HT1080 (cell line): ENCODE results near the gene ERAL1. TPM values are rescaled to one million over a fixed set of nuclear protein-coding genes. Genes with fewer than 3 reads are reported as not detected.
"Not testable (repeated sequence)": the region's sequence is repeated elsewhere in the genome, so short reads cannot be mapped to it uniquely, and the experiment has no call there.

ENCODE experiments used
- DNase-seq: peaks from one replicate; pipeline ENCODE4 v3.0.0-alpha.2; 2015; ENCODE audit warnings: low read depth
- small RNA-seq: library from RNA; depleted of rRNA; stranded (forward); fragments of <200 nt; gene quantifications from one replicate; pipeline ENCODE3, GENCODE V24; 2014
- total RNA-seq: library from RNA; depleted of rRNA; stranded (reverse); fragments of >200 nt; shearing (Covaris generic); gene quantifications from 2 replicates; pipeline ENCODE4 v1.2.3, GENCODE V29; 2014; rRNA removed

Gene ERAL1
- total RNA-seq, 1 experiment from 2014 or later: 47.1 TPM

DNA sequence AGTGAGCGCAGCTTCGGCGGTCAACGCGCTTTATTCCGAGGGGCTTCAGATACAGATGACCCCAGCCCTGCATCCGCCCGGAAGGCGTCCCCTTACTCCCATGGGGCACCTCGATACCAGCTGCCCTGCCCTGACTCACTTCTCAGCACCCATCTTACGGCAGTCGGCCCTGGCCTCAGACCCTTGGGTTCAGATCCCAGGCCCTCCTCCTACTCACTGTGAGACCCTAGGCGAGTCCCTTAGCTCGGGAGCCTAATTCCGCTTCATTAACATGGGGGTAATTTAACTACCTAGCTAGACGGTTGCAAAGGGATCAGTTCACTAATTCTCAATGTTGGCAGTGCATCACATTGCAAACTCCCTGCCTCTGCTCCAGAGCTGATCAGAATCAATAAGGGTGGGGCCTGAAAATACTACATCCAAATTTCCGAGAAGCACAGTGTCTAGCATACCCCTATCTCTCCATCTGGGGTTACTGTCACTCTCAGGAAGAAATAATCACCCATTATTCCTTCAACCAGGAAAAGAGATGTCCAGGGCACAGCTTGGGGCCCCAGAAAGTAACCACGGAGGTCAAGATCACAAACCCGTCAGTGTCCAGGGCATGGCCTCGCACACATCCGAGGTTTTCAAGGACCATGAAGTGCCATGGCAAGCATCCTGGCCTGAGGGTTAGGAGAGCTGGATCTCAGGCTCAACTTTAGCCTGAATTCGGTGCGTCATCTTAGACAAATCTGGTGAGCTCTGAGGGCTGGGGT lies 43.1 kb downstream of the ERAL1 start:
- DNase-seq: peak; percentile 18

DNA sequence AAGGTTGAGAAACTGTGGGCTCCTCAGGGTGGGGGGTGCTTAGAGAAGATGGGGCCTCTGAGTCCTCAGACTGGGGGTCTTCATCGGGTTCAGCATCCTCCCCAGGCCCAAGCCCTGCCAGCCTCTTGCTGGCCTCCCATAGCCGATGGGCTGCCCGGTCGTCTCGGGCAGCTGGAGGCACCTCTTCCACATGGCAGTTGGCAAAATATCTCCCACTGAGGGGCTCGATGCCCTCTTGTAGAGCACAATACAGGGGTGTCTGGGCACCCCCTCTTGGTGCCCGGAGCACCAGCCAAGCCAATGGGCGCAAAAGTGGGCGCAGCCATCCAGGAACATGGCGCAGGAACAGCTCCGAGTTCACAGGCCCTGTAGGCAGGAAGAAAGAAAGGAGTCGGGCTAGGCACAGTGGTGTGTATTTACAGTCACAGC lies 43.7 kb downstream of the ERAL1 start:
- no peak for DNase-seq

DNA sequence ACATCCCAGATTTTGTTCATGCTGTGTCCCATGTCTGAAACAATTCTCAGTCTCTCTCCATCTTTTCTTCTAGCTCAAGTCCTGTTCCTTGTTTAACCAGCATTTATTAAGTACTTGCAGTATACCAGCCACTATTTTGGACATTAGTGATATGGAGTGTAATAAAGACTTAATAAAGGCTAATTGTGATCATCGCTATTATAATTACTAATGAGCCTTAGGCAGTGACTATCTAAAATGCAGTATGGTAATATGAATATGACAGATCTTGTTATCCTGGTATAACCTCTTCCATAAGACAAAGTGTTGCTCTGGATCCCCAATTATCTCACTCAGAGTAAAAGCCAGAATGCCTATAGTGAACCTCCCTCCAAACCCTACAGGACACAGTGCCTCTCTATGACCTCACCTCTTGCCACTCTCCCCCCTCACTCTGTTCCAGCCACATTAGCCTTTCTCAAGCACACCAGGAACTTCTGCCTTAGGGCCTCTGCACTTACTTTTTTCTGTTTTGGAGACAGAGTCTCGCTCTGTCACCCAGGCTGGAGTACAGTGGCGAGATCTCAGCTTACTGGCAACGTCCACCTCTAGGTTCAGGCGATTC lies 44.5 kb downstream of the ERAL1 start:
- DNase-seq: no peak

DNA sequence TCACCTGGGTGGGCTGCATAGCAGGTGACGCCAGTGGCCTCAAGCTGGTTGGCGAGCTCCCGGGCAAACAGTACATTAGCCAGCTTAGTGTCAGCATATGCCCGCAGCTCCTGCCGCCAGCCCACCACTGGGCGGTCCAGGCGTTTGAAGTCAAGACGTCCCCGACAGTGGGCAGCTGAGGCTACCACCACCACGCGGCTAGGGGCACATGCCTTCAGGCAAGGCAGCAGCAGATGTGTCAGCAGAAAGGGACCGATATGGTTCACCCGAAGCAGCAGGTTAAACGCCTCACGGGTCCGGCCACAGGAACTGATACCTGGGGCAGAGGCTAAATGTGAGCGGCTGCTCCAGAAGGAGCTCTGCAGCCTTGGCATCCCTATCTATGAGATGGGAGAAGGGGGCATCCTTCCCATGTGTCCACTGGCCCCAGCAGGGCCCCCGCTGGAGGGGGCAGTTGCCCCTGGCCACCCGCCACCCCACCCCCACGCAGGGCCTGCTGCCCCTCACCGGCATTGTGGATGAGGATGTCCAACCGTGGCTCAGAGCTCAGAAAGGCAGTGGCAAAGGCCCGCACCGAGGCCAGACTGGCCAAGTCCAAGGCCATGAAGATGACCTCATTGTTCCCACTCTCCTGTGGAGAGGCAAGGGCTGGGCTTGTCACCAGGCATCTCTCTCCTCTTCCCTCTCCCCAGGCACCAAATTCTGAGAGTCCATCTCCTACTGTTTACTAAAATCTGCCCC lies 46.3 kb downstream of the ERAL1 start:
- no peak for DNase-seq

DNA sequence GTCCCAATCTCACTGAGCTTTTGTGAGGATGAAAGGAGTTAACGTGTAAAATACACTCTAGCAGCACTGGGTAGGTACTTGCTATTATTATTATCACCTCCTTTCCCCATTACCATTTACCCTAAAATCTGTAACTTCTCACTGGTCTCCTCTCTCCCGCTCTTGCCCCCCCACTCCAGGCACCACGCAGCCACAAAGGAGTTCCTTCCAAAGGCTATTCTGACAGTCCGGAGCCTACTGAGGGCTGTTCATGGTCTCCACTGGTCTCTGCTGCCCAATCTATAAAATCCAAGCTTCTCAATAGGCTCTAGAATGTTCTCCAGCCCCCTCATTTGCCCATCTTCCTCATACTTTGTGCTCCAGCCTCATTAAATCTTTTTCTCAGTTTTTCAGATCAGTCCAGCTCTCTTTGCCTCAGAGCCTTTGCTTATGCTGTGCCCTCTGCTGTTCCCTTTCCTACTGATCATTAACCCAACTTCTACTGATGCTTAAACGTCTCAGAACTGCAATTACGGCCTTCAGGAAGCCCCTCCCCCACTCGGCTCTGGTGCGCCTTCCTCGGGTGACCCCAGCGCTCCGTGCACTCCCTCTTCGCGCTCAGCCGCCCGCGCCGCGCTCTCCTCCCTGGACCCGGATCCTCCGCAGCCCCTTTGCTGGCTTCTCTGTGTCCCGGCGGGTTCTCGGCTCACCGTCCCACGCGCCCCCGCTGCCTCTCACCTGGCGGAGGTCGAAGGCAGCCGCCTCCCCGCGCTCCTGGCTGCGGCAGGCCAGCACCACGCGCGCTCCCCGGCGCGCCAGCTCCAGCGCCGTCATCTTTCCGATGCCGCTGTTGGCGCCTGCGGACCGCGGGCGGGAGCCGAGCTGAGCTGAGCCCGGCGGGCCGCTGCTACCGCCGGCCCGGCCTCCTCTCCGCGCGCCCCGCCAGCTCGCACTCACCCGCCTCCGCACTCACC lies 47.3 kb downstream of the ERAL1 start:
- peak; percentile 20 for DNase-seq

DNA sequence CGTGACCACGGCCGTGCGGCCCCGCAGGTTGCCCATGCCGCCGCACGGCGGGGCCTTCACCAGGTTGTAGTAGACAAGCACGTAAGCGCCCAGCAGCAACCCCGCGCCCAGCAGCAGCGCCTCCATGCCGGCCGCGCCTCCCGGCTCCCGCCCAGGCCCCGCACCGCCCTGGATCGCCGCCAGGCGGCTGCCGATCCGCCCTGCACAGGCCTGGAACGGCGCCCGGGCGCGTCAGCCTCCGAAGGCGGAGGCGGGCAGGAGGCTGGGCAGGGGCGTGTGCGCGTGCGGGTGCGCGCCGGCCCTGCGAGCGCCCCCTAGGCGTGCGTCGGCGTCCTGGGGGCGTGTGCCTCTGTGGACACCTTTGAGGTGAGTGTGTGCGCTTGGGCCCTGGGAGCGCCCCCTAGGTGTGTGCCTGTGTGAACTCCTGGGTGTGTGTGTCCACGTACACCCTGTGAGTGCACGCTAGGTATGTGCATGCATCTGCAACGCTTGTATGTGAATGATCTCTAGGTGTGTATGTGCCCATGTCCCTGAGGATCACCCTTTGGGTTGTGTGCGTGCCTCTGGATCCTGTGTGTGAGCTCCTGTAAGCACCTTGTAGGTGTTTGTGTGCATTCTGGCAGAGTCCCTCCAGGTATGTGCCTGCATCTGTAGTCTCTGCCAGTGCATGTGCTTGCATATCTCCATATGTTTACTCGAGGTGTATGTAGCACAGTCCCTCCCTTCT lies 48.2 kb downstream of the ERAL1 start, which contains the start of gene DHRS13:
Gene DHRS13, minus strand, starts transcription at position 261 of the 727 bp plus-strand sequence. Its CDS starts 135 bp downstream, at position 126.
- DNase-seq: peak; percentile 91

DNA sequence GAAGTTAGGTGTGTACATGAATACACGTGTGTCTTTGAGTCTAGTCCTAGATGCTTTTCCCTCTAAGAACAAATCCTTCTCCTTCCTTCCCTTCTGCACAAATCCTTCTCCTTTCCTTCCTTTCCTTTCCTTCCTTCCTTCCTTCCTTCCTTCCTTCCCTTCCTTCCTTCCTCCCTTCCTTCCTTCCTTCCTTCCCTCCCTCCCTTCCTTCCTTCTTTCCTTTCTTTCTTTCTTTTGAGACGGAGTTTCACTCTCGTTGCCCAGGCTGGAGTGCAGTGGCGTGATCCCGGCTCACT lies 48.7 kb downstream of the ERAL1 start:
- DNase-seq: not testable (repeated sequence)

DNA sequence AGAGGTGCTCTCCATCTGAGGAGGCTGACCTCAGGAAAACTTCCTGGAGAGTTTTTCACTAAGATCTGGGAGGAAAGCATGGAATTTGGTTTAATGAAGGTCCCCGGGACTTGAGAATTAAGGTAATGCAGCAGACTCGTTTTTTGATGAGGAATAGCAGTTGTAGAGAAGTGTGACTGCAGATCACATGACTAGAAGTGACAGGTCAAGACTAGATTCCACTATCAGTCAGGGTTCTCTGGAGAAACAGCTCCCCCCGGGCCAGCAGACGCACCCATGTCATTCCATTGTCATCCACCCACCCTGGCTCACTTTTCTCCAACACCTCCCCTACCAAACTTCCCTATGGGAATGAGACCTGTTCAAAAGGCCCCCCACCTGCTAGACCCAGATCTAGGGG lies 50.0 kb downstream of the ERAL1 start:
- DNase-seq: no peak

DNA sequence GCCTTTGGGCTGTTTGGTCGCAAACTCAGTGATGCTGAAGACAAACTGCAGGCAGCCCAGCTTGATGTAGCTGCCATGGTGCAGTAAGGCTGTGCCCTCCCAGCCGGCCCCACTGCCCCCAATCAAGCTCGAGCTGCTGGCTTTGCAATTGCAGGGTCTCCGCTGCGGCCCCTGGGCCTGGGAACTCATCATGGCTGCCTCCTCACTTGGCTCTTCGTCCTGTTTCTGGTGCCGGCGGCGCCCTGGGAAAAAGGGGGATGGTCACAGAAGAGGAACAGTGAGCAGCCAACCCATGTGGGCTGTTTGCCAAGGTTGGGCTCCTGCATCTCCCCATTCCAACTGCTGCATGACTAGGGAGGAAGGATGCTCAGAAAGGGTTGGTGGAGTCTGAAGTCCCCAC lies 51.5 kb downstream of the ERAL1 start:
- DNase-seq: no peak

DNA sequence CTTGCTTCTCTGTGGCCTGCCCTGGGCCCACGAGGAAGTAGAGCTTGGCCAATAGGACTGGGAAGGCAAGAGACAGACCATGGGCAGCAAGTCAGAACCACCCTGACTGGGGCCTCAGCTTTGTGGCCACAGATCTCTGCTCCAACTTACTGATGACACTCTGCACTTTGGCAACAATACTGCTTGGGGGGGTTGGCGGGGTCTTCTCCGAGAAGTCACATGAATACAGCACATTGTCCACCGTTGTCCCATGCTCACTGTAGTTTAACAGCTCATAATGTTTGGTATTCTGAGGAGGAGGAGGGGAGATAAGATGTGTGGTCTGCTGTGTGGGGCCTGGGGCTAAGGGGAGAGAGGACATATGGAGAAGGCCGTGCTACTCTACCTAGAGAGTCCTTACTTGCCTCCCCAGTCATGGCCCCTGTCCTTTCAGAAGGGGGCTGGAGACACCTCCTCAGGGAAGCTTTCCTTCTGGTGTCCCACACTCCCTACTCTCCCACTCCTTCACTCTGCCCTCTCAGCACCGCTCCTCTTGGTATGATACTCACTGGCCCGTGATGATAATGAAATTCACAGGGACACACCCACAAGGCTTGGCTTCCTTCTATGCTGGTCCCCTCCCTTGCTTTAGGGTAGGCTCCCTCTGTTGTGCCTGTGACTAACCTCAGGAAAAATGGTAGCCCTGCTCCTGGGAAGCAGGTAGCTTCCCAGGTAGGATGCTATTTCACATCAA lies 52.1 kb downstream of the ERAL1 start:
- no peak for DNase-seq

DNA sequence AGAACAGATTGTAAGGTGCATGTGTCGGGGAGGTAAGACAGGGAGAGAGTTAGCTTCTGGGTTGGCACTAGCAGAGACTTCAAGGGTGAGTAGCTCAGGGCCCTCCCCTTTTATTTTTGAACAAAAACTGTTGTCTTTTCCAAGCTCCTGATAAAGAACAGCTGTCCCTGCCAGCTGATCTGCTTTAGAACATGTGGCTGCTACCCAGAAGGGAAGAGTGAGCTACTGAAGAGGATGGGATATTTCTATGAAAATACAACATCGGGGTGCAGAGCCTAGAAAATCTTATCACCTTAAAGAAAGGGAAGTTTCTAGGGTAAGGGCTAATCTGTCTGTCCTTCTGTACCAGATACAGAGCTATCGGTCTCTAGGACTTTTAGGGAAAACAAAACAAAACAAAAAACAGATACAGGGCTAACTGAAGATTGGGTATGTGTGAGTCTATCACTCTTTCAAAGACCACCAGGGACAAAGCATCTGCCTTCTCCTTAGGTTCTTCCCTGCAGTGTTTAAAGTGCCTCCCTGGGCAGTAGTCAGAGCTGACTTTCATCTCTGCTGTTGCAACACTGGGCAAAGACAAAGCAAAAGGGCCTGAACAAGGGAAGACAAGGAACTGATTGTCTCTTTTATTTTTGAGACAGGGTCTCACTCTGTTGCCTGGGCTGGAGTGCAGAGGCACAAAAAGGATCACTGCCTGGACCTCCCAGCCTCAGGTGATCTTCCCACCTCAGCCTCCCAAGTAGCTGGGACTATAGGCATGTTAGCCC lies 53.1 kb downstream of the ERAL1 start:
- no peak for DNase-seq

DNA sequence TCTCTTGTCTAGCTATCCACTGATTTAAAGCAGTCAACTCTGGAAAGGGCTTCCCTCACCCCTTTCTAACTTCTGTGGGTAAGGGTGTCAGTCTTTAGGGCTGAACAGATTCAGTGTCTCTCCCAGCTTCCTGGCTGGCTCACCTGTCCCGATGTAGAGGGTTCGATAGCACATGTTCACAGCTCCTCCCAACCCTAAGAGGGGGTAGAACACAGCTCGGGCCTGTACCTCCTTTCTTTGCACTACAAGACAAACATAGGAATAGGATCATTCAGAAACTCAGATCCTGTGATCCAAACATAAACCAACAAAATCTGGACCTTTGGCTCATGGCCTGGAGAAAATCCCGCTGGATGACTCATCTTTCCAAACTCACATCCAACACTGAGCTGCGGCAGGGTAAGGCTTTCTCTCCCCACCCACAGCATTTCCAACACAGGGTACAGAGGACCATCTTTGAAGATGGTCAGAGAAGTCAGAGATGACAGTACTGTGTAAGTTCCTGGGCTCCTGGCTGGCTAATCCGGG lies 53.9 kb downstream of the ERAL1 start:
- peak; percentile 64 for DNase-seq

DNA sequence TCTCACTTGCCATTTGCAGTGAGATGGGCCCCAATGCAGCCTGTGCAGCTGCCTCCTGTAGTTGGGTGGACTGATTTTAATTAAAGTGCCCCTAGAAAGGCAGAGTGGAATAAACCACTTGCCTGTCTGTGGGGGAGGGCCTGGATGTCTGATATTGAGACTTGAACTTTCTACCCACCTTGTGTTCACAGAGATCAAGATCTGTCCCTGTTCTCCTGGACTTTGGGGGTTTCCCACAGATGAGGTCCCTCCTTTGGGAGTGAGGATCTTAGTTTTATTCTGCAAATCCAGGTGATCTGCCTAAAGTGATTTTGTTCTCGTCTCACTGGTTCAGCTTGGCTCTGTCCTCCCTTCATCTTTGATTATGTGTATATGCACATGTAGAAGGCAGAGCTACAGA lies 55.7 kb downstream of the ERAL1 start:
- no peak for DNase-seq

Small RNAs within 50 kb of the gene (small RNA-seq; reads per million reads assigned to genes)
- not detected for gene RF00019

Other genes starting within 250 kb of the ERAL1 start
- gene RSKR, start 240.8 kb upstream of the ERAL1 start, total RNA-seq: 2.8 and 5.8 TPM in 2 replicates
- gene BLTP2, start 209.9 kb upstream of the ERAL1 start, total RNA-seq: 160 and 168 TPM in 2 replicates
- gene SDF2, start 193.1 kb upstream of the ERAL1 start, total RNA-seq: 49.3 and 64.3 TPM in 2 replicates
- 48.7 and 52.3 TPM in 2 replicates for gene SUPT6H, start 192.8 kb upstream of the ERAL1 start, total RNA-seq
- 0.80 and 1.3 TPM in 2 replicates for gene PROCA1, start 143.1 kb upstream of the ERAL1 start, total RNA-seq
- 134 and 141 TPM in 2 replicates for gene RAB34, start 137.1 kb upstream of the ERAL1 start, total RNA-seq
- gene RPL23A, start 135.0 kb upstream of the ERAL1 start, total RNA-seq: 1,148 and 1,282 TPM in 2 replicates
- 28.8 and 29.9 TPM in 2 replicates for gene TLCD1, start 128.8 kb upstream of the ERAL1 start, total RNA-seq
- 3.2 and 4.5 TPM in 2 replicates for gene NEK8, start 126.2 kb upstream of the ERAL1 start, total RNA-seq
- gene TRAF4, start 111.0 kb upstream of the ERAL1 start, total RNA-seq: 68.7 and 80.7 TPM in 2 replicates
- gene FAM222B, start 12.2 kb upstream of the ERAL1 start, total RNA-seq: 4.4 and 11.9 TPM in 2 replicates
- 23.4 and 28.1 TPM in 2 replicates for gene FLOT2, start 42.7 kb downstream of the ERAL1 start, total RNA-seq
- gene DHRS13, start 48.1 kb downstream of the ERAL1 start, total RNA-seq: 8.7 and 13.6 TPM in 2 replicates
- gene PHF12, start 96.5 kb downstream of the ERAL1 start, total RNA-seq: 21.1 and 24.7 TPM in 2 replicates
- not detected in 2 replicates for gene SEZ6, start 151.0 kb downstream of the ERAL1 start, total RNA-seq
- gene PIPOX, start 188.1 kb downstream of the ERAL1 start, total RNA-seq: 0.14 and 0.33 TPM in 2 replicates